GM21576 (cell line): ENCODE data around the gene SLC7A14.

Experiments
- ATAC-seq: cut with Tn5 transposase; IDR thresholded peaks from one replicate; pipeline ENCODE4 v1.9.1; 2021; ENCODE audit warnings: mild to moderate bottlenecking, moderate library complexity; ENCODE audit not compliant: unreplicated experiment

The SLC7A14 gene

DNA sequence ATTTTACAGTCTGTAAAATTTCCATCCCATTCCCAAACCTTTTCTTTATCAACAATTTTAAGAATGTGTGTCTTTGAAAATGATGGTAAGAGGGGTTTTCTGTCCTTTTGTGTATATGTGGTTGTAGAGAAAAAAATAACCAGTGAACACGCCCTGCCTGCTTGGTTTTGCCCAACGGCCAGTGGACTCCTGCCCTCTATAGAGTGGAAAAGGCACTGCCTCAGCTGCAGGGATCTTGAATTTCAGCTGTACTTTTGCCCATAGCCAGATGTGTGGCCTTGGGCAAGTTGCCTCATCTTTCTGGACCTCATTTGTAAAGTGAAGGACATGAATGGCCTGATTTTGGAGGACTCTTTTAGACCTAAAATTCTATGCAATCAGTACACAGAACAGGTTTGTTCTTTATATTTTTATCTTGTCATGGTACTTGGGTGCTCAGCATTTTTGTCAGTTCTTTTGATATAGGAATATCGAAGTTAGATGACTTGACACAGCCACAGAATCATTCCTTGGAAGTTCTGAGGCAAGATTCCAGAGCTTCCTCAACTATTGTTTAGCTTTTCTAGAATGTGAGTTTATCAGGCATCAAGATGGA lies 86.2 kb downstream of the SLC7A14 start:
- ATAC-seq: no peak

GRCh38 chr3:170497207-170498095 lies 88.4 kb downstream of the SLC7A14 start:
- no peak for ATAC-seq

DNA sequence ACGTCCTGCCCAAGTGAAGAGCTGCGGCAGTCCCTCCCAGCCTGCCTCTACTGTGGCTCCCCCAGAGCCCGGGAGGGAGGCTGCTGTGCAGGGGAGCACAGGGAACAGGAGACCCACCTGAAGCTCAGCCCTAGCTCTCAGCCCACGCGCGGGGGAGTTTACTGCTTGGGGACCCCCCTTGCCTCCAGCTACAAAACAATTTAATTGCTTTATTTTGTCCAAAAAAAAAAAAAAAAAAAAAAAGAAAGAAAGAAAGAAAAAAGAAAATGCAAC lies 89.1 kb downstream of the SLC7A14 start:
- ATAC-seq: no peak

DNA sequence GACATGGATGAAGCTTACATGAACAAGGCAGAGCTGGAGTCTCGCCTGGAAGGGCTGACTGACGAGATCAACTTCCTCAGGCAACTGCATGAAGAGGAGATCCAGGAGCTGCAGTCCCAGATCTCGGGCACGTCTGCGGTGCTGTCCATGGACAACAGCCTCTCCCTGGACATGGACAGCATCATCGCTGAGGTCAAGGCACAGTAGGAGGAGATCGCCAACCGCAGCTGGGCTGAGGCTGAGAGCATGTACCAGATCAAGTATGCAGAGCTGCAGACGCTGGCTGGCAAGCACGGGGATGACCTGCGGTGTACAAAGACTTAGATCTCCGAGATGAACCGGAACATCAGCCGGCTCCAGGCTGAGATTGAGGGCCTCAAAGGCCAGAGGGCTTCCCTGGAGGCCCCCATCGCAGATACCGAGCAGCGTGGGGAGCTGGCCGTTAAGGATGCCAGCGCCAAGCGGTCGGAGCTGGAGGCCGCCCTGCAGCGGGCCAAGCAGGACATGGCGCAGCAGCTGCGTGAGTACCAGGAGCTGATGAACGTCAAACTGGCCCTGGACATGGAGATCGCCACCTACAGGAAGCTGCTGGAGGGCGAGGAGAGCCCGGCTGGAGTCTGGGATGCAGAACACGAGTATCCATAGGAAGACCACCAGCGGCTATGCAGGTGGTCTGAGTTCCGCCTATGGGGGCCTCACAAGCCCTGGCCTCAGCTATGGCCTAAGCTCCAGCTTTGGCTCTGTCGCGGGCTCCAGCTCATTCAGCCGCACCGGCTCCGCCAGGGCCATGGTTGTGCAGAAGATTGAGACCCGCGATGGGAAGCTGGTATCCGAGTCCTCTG lies 89.6 kb downstream of the SLC7A14 start:
- no peak for ATAC-seq

DNA sequence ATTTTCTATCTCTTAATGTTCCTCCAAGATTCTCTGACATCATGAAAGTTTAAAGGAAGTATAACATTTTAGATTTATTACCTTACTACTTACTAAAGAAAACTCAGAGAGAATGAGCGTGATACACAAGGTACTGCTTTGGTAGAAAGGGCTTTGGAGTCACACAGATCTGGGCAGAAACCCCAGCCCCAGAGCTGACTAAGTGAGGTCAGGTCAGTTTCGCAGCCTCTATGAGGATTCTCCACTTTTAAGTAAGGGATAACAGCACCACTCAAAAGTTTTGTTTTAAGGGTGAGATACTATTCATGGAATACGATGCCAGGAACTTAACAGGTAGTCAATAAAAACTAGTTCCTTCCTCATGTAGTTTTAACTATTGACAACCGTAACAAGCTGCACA lies 91.1 kb downstream of the SLC7A14 start:
- ATAC-seq: no peak

DNA sequence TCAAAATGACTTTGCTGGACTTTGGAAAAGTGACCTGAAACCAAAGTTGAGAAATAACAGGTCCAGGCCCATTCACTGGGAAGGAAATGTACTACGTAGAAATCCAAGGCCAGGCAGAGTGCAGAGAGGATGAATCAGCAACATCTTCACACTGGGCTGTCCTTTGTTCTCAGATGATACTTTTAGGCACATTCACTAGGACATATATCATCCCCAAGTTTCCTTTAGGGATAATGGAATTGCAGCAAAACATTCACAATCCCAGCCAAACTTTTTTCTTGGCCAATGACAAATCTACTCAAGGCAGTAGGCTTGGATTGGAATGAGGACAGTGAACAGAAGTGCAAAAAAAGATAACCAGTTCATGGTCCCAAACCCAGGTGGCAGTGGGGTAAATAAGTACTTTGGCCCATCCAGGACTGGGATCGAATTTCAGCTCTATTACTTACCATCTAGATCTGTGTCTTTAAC lies 92.1 kb downstream of the SLC7A14 start:
- no peak for ATAC-seq

GRCh38 chr3:170491901-170492300 lies 94.0 kb downstream of the SLC7A14 start:
- ATAC-seq: no peak

- ATAC-seq: no peak
Measured at GRCh38 chr3:170490828-170491560, 94.9 kb downstream of the SLC7A14 start.

DNA sequence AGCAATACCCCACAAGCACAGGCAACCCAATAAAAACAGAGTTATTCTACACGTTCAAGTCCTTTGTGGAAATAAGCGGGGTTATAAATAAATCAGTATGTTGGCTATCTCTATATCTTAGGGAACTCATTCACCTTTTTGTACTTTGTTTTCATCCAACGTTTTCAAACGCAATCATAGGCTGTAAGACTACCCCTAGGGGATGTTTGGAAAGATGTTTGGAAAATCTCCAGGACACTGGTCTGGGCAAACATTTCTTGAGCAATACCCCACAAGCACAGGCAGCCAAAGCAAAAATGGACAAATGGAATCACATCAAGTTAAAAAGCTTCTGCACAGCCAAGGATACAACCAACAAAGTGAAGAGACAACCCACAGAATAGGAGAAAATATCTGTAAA lies 97.1 kb downstream of the SLC7A14 start:
- ATAC-seq: no peak

- ATAC-seq: no peak
Measured at GRCh38 chr3:170487031-170487430, 98.8 kb downstream of the SLC7A14 start.

DNA sequence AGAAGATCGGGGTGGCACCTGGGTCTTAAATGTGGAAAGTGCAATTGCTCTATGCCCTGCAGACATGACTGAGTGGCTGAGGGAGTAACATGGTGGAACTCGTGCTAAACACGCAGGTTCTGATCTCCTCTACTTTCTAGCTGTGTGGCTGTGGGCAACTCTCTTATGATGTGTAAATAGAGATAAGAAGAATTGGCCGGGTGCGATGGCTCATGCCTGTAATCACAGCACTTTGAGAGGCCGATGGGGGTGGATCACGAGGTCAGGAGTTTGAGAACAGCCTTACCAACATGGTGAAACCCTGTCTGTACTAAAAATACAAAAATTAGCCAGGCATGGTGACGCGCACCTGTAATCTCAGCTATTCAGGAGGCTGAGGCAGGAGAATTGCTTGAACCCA lies 99.5 kb downstream of the SLC7A14 start:
- no peak for ATAC-seq

GRCh38 chr3:170485696-170486095 lies 100.2 kb downstream of the SLC7A14 start:
- ATAC-seq: no peak

DNA sequence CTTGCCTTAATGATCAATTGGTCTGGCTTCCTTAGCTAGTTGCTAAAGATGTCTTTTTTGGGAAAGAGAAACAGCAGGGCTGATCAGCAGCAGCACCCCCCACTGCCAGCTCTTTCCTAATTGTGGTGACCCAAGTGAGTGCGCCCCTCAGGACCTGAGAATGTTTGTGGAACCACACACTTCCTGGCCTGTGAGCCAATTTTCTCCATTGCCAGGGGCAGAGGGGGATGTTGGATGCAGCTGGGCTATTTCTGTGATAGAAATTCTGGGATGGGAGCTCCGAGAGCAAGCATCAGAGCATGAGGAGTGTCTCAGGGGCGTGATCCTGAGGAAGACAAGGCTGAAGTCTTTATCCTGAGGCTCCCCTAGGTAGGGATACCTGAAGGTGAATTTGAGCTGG lies 100.6 kb downstream of the SLC7A14 start:
- no peak for ATAC-seq

DNA sequence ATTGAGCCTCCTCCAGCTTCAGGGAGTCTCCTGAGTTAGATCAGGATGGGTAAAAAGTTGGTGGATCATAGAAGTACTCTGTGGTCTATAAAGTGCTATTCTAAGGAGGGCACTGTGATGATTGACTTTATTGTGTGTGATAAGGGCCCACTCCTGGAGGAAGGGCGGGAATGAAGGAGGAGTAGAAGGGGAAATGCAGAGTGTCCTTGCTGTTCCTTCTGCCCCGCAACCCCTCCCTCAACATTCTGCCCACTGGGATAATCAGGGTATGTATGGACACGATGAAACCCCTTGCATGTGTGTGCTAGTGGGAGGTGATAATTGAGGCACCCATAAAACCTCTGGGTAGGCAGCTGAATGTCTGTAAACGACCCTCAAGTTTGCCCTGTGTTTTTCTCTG lies 101.0 kb downstream of the SLC7A14 start:
- no peak for ATAC-seq

DNA sequence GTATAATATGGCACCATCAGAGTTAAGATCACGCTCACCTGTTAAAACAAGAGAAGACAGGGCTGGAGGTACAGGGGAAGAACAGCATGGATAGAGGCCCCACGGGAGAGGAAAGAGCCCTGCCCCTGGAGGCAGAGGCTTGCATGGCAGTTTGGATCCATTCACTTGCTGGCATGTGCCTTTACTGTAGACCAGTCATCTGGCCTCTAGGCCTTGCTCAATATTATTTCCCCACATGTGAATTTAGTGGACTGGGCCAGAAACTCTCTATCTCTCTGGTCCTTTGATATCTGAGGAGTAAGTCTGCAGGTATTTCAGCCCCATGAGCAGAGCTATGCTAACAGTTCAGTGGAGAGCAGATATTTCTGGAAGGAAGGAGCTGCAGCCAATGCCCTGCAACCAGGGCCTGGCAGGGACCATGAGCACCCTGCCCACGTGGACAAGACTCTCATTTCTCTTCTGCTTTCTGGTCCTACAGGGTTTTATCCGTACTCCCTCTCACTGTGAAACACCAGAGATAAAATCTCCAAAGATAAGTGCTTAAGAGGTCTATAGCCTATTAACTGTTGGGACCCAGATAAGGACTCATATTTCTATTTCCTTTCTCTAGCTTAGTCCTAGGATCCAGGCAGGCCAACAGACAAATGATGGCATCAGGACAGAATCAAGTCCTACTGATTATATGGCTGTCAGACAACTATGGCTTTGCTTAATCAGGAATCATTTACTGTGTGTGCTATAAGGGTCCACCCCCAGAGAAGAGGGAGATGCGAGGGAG lies 102.2 kb downstream of the SLC7A14 start:
- no peak for ATAC-seq

GRCh38 chr3:170482199-170482598 lies 103.7 kb downstream of the SLC7A14 start:
- no peak for ATAC-seq

DNA sequence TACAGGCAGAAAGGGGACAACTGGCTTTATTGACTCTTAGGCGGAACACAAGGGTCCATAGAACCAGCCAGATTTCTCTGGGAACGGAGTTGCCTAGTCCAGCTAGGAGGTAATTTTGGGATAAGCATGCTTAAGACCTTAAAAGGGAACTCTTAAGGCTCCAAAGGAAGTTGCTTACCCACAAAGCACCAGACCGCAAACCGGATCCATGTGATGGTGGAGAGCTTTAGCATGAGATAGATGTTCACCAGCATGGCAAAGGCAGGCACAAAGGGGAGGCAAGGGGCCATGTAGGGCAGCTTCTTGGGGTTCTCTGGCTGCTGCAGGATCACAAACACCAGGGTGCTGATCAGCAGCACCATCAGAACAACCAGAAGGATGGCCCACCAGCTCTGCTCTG lies 105.8 kb downstream of the SLC7A14 start:
- ATAC-seq: no peak

DNA sequence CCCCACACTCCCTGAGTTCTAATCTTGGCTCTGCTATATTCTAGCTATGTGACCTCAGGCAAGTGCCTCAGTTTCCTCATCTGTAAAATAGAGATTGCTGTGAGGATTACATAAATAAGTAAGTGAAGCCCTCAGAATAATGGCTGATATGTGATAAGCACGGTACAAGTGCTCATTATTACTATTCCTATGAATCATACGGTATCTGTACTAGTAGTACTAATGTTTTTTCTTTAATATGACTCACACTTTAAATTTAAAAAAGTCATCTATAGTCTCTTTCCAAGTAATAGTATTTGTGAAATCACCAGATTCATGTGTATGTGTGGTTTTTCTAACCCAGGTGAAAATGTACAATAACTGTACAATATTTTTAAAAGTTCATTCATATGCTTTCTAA lies 108.5 kb downstream of the SLC7A14 start:
- no peak for ATAC-seq

- no peak for ATAC-seq
Measured at GRCh38 chr3:170476291-170476690, 109.6 kb downstream of the SLC7A14 start.

- no peak for ATAC-seq
Measured at GRCh38 chr3:170475092-170475685, 110.7 kb downstream of the SLC7A14 start.
